ENCODE results near the gene HDAC4. TPM values are rescaled to one million over a fixed set of nuclear protein-coding genes. Genes with fewer than 3 reads are reported as not detected.

HDAC4 gene
- polyA plus RNA-seq, 1 experiment = 4.4 TPM

DNA sequence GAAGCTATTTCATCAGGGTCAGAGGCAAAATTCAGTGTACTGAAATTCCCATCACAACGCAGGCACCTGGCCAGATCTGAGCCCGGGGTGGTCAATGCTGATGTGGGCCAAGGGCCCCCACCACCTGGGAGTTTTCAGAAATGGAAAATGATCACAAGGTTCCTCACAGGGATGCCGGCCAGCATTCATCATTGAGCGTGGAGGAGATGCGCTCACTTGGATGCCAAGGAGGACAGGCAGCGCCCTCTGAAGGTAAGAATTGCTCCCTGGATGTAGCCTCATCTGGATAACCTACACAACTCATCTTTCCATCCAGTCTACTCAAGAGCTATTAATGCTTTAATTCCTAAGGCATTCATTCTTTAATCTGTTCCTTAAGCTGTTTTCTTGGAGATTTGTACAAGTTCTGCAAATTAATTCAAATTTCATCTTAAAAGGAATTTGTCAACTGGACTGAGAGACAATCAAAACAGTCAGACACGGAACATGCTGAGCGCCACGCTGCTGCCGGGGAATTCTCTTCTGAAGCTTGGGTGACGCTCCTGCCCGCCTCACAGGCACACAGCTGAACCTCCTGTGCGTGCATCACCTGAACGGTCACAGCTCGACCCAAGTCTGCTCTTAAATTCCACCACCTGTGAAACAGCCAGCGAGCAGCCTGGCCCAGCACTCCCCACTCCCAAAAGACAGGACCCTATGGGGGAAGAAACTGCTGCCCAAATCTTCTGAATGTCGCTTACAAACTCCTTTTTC lies 206.7 kb downstream of the HDAC4 start:
- Histone ChIP-seq H3K36me3 (ENCODE audit: control insufficient read depth, insufficient read depth, low read length) (peaks cover 1% of the 10 kb centered on the region; the same call in 1 of the 2 replicates), H3K4me3 (ENCODE audit: low read depth, low read length) (no peak overlapping the region), H3K27me3 (ENCODE audit: control insufficient read depth, insufficient read depth, low read length) (no peaks in the 10 kb centered on the region)
- POLR2A ChIA-PET = no interaction called here
- TF ChIP-seq, protein P1, sequence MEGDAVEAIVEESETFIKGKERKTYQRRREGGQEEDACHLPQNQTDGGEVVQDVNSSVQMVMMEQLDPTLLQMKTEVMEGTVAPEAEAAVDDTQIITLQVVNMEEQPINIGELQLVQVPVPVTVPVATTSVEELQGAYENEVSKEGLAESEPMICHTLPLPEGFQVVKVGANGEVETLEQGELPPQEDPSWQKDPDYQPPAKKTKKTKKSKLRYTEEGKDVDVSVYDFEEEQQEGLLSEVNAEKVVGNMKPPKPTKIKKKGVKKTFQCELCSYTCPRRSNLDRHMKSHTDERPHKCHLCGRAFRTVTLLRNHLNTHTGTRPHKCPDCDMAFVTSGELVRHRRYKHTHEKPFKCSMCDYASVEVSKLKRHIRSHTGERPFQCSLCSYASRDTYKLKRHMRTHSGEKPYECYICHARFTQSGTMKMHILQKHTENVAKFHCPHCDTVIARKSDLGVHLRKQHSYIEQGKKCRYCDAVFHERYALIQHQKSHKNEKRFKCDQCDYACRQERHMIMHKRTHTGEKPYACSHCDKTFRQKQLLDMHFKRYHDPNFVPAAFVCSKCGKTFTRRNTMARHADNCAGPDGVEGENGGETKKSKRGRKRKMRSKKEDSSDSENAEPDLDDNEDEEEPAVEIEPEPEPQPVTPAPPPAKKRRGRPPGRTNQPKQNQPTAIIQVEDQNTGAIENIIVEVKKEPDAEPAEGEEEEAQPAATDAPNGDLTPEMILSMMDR (IDR thresholded peaks at IDR 0.05; ENCODE audit: insufficient read depth, low read depth, low read length) = peak; percentile 22
- CTCF ChIA-PET = interaction anchor here (1.2 kb wide), 1 partner anchor 22 kb away, joined by 3 read pairs; no protein-coding TSS in a partner anchor
- DNase-seq (ENCODE audit: low read depth) = no peak

DNA sequence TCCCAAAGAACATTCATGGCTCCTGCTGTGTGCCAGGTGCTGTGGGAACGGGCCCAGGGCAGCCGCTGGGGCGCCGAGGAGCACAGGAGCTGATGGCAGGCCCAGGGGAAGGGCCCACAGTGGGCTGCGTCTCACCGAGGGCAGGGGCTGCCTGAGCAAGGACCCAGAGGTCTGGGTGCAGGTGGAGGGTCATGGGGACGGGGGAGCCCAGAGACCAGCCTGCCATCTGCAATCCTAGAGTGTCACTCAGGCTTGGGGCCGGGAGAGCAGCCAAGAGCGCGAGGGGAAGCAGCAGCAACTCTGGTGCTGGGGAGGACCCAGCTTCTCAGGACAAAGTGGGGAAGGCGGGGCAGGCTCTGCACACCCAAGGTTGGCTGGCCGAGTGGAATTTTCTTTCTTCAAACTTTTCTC lies 207.4 kb downstream of the HDAC4 start:
- ChIA-PET POLR2A (no interaction called here), CTCF (no interaction called here)
- no peak overlapping the region for H3K4me3 ChIP-seq (ENCODE audit: low read depth, low read length)
- no peak for DNase-seq (ENCODE audit: low read depth)
- peaks cover 4% of the 10 kb centered on the region for H3K36me3 ChIP-seq (ENCODE audit: control insufficient read depth, insufficient read depth, low read length)
- TF ChIP-seq, protein P1 (IDR thresholded peaks at IDR 0.05; ENCODE audit: insufficient read depth, low read depth, low read length) = no peak
- H3K27me3 ChIP-seq (ENCODE audit: control insufficient read depth, insufficient read depth, low read length) = no peaks in the 10 kb centered on the region

DNA sequence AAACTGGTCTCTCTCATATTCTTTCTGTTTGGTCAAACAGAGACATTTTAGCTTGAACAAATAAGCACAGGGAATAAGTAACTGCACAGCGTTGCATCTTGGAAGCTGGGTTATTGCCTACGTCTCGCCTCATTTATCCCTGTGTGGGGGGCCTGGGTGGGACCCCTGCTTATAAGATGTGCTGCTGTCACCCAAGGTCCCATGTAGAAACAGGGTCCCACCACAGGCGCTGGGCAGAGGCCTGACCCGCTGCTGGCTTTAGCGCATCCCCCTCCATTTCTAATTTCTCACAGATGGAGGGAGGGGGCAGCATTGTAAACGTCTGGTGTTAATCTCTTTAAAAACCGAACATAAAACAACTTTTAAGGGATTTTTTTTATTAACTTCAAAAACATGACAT lies 207.8 kb downstream of the HDAC4 start:
- H3K27me3 ChIP-seq (ENCODE audit: control insufficient read depth, insufficient read depth, low read length) = no peaks in the 10 kb centered on the region
- peaks cover 5% of the 10 kb centered on the region for H3K36me3 ChIP-seq (ENCODE audit: control insufficient read depth, insufficient read depth, low read length)
- ChIA-PET POLR2A (no interaction called here), CTCF (no interaction called here)
- TF ChIP-seq, protein P1 (IDR thresholded peaks at IDR 0.05; ENCODE audit: insufficient read depth, low read depth, low read length) = no peak
- no peak overlapping the region for H3K4me3 ChIP-seq (ENCODE audit: low read depth, low read length)
- DNase-seq (ENCODE audit: low read depth) = no peak

DNA sequence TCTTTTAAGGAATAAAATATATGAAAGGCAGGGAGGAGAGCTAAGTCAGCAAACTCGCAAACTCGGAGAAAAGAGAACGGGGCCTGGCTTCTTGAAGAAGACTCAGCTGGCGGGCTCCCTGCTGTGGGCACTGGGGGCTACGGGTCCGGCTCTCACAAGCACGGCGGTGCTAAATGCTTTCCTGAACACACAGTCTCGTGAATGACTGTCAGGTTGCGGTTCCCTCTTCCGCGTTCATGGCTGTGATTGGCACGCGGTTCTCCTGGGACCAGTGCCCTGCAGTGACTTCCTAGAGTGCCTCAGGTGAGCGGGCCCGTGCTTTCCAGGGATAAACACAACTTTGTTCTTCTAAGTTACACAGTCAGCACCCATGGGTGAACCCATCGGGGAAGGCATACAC lies 208.4 kb downstream of the HDAC4 start:
- ChIA-PET POLR2A (no interaction called here), CTCF (no interaction called here)
- Histone ChIP-seq H3K4me3 (ENCODE audit: low read depth, low read length) (no peak overlapping the region), H3K27me3 (ENCODE audit: control insufficient read depth, insufficient read depth, low read length) (no peaks in the 10 kb centered on the region), H3K36me3 (ENCODE audit: control insufficient read depth, insufficient read depth, low read length) (peaks cover 5% of the 10 kb centered on the region)
- TF ChIP-seq, protein P1 (IDR thresholded peaks at IDR 0.05; ENCODE audit: insufficient read depth, low read depth, low read length) = no peak
- DNase-seq (ENCODE audit: low read depth) = no peak

DNA sequence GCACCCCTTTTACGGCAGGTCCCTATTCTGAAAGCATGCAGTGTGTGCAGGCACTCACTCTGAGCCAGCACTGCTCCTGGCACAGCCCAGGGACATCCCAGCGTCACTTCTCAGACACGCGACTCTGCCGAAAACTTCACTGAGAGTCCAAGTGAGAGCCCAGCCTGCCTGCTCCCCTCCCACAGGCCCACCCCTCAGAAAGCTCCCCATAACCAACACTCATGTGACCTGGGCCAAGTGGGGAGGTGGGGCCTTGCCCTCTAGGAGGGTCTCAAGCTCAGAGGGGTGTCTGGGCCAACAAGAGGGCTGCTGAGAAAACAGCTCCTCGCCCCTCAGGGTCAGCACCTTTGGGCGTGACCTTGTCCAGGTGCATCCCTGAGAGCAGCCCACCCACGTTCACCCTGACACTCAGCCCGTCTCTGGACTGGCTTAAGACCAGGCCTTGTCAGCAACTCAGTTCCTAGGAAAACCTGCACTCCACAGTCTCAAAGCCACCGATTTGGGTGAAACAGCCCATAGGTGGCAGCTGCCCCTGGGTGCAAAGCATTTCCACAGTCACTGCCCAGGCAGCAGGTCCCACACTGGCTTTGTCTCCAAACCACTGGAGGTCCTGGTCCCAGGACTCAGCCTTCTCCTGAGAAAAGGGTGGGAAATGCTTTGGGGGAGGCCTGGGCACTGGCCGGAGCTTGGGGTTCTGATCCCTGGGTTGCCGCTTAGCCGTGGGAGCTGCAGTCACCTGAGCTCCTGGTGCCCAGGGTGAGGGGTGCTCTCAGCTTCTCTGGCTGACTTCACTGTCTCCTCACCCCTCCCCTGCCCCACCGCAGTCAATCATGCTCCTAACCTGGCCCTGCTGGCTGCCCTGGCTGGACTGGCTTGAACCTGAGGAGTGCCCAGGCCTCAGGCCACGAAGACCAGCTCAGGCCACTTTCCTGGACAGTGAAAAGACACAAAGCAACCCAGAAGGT lies 209.6 kb downstream of the HDAC4 start:
- Histone ChIP-seq H3K27me3 (ENCODE audit: control insufficient read depth, insufficient read depth, low read length) (no peaks in the 10 kb centered on the region), H3K4me3 (ENCODE audit: low read depth, low read length) (no peak overlapping the region), H3K36me3 (ENCODE audit: control insufficient read depth, insufficient read depth, low read length) (peaks cover 7% of the 10 kb centered on the region)
- ChIA-PET CTCF (interaction anchor here (0.8 kb wide), 1 partner anchor 13 kb away, joined by 3 read pairs; no protein-coding TSS in a partner anchor), POLR2A (no interaction called here)
- TF ChIP-seq, protein P1 (IDR thresholded peaks at IDR 0.05; ENCODE audit: insufficient read depth, low read depth, low read length) = no peak
- DNase-seq (ENCODE audit: low read depth) = no peak
